Esophagus (tissue), 2 donors: ENCODE results near the gene PALM2AKAP2. TPM values are rescaled to one million over a fixed set of nuclear protein-coding genes. Genes with fewer than 3 reads are reported as not detected.

Source experiments
- H3K27ac ChIP-seq, 2 donors: one replicate each; pipeline ENCODE4 v1.5.1; 2013; ENCODE audit warnings: low read depth in 2 of 2, mild to moderate bottlenecking in 2 of 2, inconsistent platforms in 1 of 2, low read length in 1 of 2, moderate library complexity in 1 of 2
- H3K27me3 ChIP-seq, 2 donors: one replicate each; pipeline ENCODE4 v1.6.1; 2013; ENCODE audit warnings: low read length in 2 of 2, control low read depth in 1 of 2, mild to moderate bottlenecking in 1 of 2; ENCODE audit not compliant: insufficient read depth in 2 of 2, control insufficient read depth in 1 of 2
- H3K36me3 ChIP-seq, 2 donors: one replicate each; pipeline ENCODE4 v1.6.1; 2013; ENCODE audit warnings: low read length in 1 of 2; ENCODE audit not compliant: control insufficient read depth in 2 of 2, insufficient read depth in 2 of 2
- H3K4me1 ChIP-seq, 2 donors: one replicate each; pipeline ENCODE4 v1.6.1; 2013; ENCODE audit warnings: low read length in 1 of 2; ENCODE audit not compliant: control insufficient read depth in 2 of 2, insufficient read depth in 2 of 2
- H3K4me3 ChIP-seq, 2 donors: one replicate each; pipeline ENCODE4 v1.5.1; 2013; ENCODE audit warnings: low read length in 2 of 2, mild to moderate bottlenecking in 2 of 2, low read depth in 1 of 2, moderate library complexity in 1 of 2
- H3K9me3 ChIP-seq, 2 donors: one replicate each; pipeline ENCODE4 v1.6.1; 2013; ENCODE audit warnings: mild to moderate bottlenecking in 2 of 2, low read depth in 1 of 2, low read length in 1 of 2, moderate library complexity in 1 of 2; ENCODE audit not compliant: control insufficient read depth in 2 of 2, insufficient read depth in 1 of 2
- WGBS, 2 donors: extraction: QIAGEN DNeasy Blood & Tissue Kit; methylation state at CpG; one replicate each; pipeline ENCODE4 v1.1.7; 2013; 5-methylcytosine and 5-hydroxymethylcytosine counted together
- polyA plus RNA-seq, 2 donors: library from polyadenylated mRNA; stranded (reverse); fragments of 200-250 nt; gene quantifications; one replicate each; pipeline ENCODE4 v1.2.3, GENCODE V29; 2013
- donor health status: healthy with polysubstance abuse.
- donor health status: Bipolar disorder and iron deficiency.

PALM2AKAP2 gene
- polyA plus RNA-seq, 2 donors: 0.02 to 0.14 TPM

- no peaks in the 10 kb centered on the region for H3K36me3 ChIP-seq
- no peaks in the 10 kb centered on the region for H3K27me3 ChIP-seq
- no peaks in the 10 kb centered on the region for H3K9me3 ChIP-seq
- no peak overlapping the region for H3K4me3 ChIP-seq
- no peaks in the 10 kb centered on the region for H3K4me1 ChIP-seq
- 10 to 20% methylated on average over 11 of the region's 11 CpGs for whole genome bisulfite sequencing, 2 donors
- H3K27ac ChIP-seq: no peak overlapping the region
Observed at GRCh38 chr9:109745335-109746283, 34.4 kb upstream of the PALM2AKAP2 start.

- H3K9me3 ChIP-seq: no peaks in the 10 kb centered on the region
- H3K4me3 ChIP-seq: no peak overlapping the region
- H3K4me1 ChIP-seq: no peaks in the 10 kb centered on the region
- no peak overlapping the region for H3K27ac ChIP-seq
- no peaks in the 10 kb centered on the region for H3K27me3 ChIP-seq
- no peaks in the 10 kb centered on the region for H3K36me3 ChIP-seq
- 35 to 38% methylated on average over 7 of the region's 7 CpGs for WGBS, 2 donors
Observed at GRCh38 chr9:109751253-109751652, 28.7 kb upstream of the PALM2AKAP2 start.

- Histone ChIP-seq H3K27me3 (no peaks in the 10 kb centered on the region), H3K27ac (no peak overlapping the region), H3K36me3 (no peaks in the 10 kb centered on the region), H3K9me3 (no peaks in the 10 kb centered on the region), H3K4me3 (no peak overlapping the region), H3K4me1 (no peaks in the 10 kb centered on the region)
- WGBS, 2 donors: 66 to 76% methylated on average over 5 of the region's 5 CpGs
Observed at GRCh38 chr9:109753308-109753707, 26.7 kb upstream of the PALM2AKAP2 start.

- Histone ChIP-seq H3K36me3 (no peaks in the 10 kb centered on the region), H3K9me3 (no peaks in the 10 kb centered on the region), H3K4me1 (no peaks in the 10 kb centered on the region), H3K27ac (no peak overlapping the region), H3K4me3 (no peak overlapping the region), H3K27me3 (no peaks in the 10 kb centered on the region)
- 67 to 73% methylated on average over 2 of the region's 2 CpGs for WGBS, 2 donors
Observed at GRCh38 chr9:109755040-109755439, 25.0 kb upstream of the PALM2AKAP2 start.

GRCh38 chr9:109759589-109759988 is 20.4 kb upstream of the PALM2AKAP2 start:
- 39 to 56% methylated on average over 3 of the region's 3 CpGs for whole genome bisulfite sequencing, 2 donors
- Histone ChIP-seq H3K9me3 (no peaks in the 10 kb centered on the region), H3K36me3 (no peaks in the 10 kb centered on the region), H3K27me3 (no peaks in the 10 kb centered on the region), H3K27ac (no peak overlapping the region), H3K4me3 (no peak overlapping the region), H3K4me1 (no peaks in the 10 kb centered on the region)

GRCh38 chr9:109765278-109765677 is 14.7 kb upstream of the PALM2AKAP2 start:
- Histone ChIP-seq H3K36me3 (no peaks in the 10 kb centered on the region), H3K9me3 (no peaks in the 10 kb centered on the region), H3K27ac (no peak overlapping the region), H3K4me3 (no peak overlapping the region), H3K4me1 (no peaks in the 10 kb centered on the region), H3K27me3 (no peaks in the 10 kb centered on the region)
- WGBS, 2 donors: 93 to 97% methylated on average over 2 of the region's 2 CpGs

- WGBS, 2 donors: 71 to 73% methylated on average over 3 of the region's 3 CpGs
- Histone ChIP-seq H3K36me3 (no peaks in the 10 kb centered on the region), H3K9me3 (no peaks in the 10 kb centered on the region), H3K4me3 (no peak overlapping the region), H3K4me1 (no peaks in the 10 kb centered on the region), H3K27ac (no peak overlapping the region), H3K27me3 (no peaks in the 10 kb centered on the region)
Observed at GRCh38 chr9:109765830-109766229, 14.2 kb upstream of the PALM2AKAP2 start.

- Histone ChIP-seq H3K4me3 (no peak overlapping the region), H3K9me3 (no peaks in the 10 kb centered on the region), H3K27ac (no peak overlapping the region), H3K4me1 (no peaks in the 10 kb centered on the region), H3K27me3 (no peaks in the 10 kb centered on the region), H3K36me3 (no peaks in the 10 kb centered on the region)
- 68 to 79% methylated on average over 2 of the region's 2 CpGs for WGBS, 2 donors
Observed at GRCh38 chr9:109766351-109766750, 13.6 kb upstream of the PALM2AKAP2 start.

GRCh38 chr9:109767404-109767803 is 12.6 kb upstream of the PALM2AKAP2 start:
- H3K27me3 ChIP-seq: no peaks in the 10 kb centered on the region
- H3K36me3 ChIP-seq: no peaks in the 10 kb centered on the region
- 31 to 51% methylated on average over 4 of the region's 4 CpGs for WGBS, 2 donors
- H3K4me3 ChIP-seq: no peak overlapping the region
- no peak overlapping the region for H3K27ac ChIP-seq
- H3K9me3 ChIP-seq: no peaks in the 10 kb centered on the region
- no peaks in the 10 kb centered on the region for H3K4me1 ChIP-seq

- Histone ChIP-seq H3K36me3 (no peaks in the 10 kb centered on the region), H3K4me3 (no peak overlapping the region), H3K27ac (no peak overlapping the region), H3K27me3 (no peaks in the 10 kb centered on the region), H3K4me1 (no peaks in the 10 kb centered on the region), H3K9me3 (no peaks in the 10 kb centered on the region)
- 72 to 86% methylated on average over 1 of the region's 1 CpG for WGBS, 2 donors
Observed at GRCh38 chr9:109767814-109768213, 12.2 kb upstream of the PALM2AKAP2 start.
